CD4-positive, alpha-beta memory T cell (primary cell): ENCODE measurements around the gene OLFML2A. TPM values are rescaled to one million over a fixed set of nuclear protein-coding genes. Genes with fewer than 3 reads are reported as not detected.

ENCODE experiments used
- CTCF ChIA-PET: fragments of 350-600 bp; sonication (Branson Sonifier 250); formaldehyde crosslinking; loops from one replicate; lab custom pipeline; 2021; ENCODE audit warnings: inconsistent platforms; ENCODE audit not compliant: partially characterized antibody; lab: Charles Lee
- POLR2A ChIA-PET: fragments of 350-600 bp; sonication (Branson Sonifier 250); formaldehyde crosslinking; loops from one replicate; lab custom pipeline; 2021; ENCODE audit not compliant: partially characterized antibody; lab: Charles Lee
- DNase-seq, 5 donors: peaks; one replicate each; pipeline versions ENCODE4 v3.0.0 to v3.0.0-alpha.2; 2020 to 2022; ENCODE audit warnings: mixed read lengths in 1 of 5
- H3K27ac ChIP-seq: one replicate; pipeline ENCODE4 v1.7.0; 2013; ENCODE audit warnings: low read depth, low read length
- H3K27me3 ChIP-seq: 2 replicates; pipeline ENCODE4 v1.7.0; 2013; ENCODE audit warnings: mild to moderate bottlenecking, low read length, moderate library complexity; ENCODE audit not compliant: insufficient read depth
- H3K36me3 ChIP-seq: 2 replicates; pipeline ENCODE4 v1.7.0; 2013; ENCODE audit warnings: mild to moderate bottlenecking, low read length, moderate library complexity; ENCODE audit not compliant: insufficient read depth
- H3K4me1 ChIP-seq: 2 replicates; pipeline ENCODE4 v1.7.0; 2013; ENCODE audit warnings: mild to moderate bottlenecking, low read length, moderate library complexity; ENCODE audit not compliant: insufficient read depth
- H3K4me3 ChIP-seq, 2 donors: one replicate each; pipeline ENCODE4 v1.7.0; 2013; ENCODE audit warnings: low read length in 2 of 2, mild to moderate bottlenecking in 1 of 2
- H3K9me3 ChIP-seq, 2 donors: one replicate each; pipeline ENCODE4 v1.7.0; 2013; ENCODE audit warnings: low read length in 2 of 2, control low read depth in 1 of 2; ENCODE audit not compliant: control insufficient read depth in 1 of 2
- H3K27ac Mint-ChIP-seq, 7 donors: one replicate each; pipeline ENCODE4 v1.8.0; 2020 to 2021; ENCODE audit warnings: mixed read lengths in 7 of 7, mild to moderate bottlenecking in 6 of 7, inconsistent platforms in 3 of 7, moderate library complexity in 3 of 7
- H3K27me3 Mint-ChIP-seq, 2 donors: one replicate each; pipeline ENCODE4 v1.8.0; 2020 to 2021; ENCODE audit warnings: mixed read lengths in 2 of 2
- H3K36me3 Mint-ChIP-seq, 2 donors: one replicate each; pipeline ENCODE4 v1.8.0; 2020 to 2021; ENCODE audit warnings: mixed read lengths in 2 of 2, inconsistent platforms in 1 of 2, mild to moderate bottlenecking in 1 of 2
- H3K4me1 Mint-ChIP-seq, 4 donors: one replicate each; pipeline ENCODE4 v1.8.0; 2020 to 2021; ENCODE audit warnings: mixed read lengths in 4 of 4, mild to moderate bottlenecking in 1 of 4
- H3K4me3 Mint-ChIP-seq, 8 donors: one replicate each; pipeline ENCODE4 v1.8.0; 2020 to 2021; ENCODE audit warnings: mixed read lengths in 8 of 8, mild to moderate bottlenecking in 7 of 8, moderate library complexity in 6 of 8, inconsistent platforms in 3 of 8
- H3K9me3 Mint-ChIP-seq, 8 donors: one replicate each; pipeline ENCODE4 v1.8.0; 2020 to 2021; ENCODE audit warnings: mixed read lengths in 8 of 8, mild to moderate bottlenecking in 5 of 8, inconsistent platforms in 3 of 8, moderate library complexity in 1 of 8
- intact Hi-C: fragments of 100-400 bp; cut with micrococcal nuclease; formaldehyde crosslinking; loops from one replicate; pipeline ENCODE4 v1.15.1; 2023
- polyA plus RNA-seq, 2 donors: library from polyadenylated mRNA; unstranded; fragments of 300-500 nt; fragmentation: Illumina TruSeq; gene quantifications; one replicate each; pipeline ENCODE4 v1.2.3, GENCODE V29; 2021
- total RNA-seq, 2 experiments: library from RNA; stranded (reverse); gene quantifications; one replicate each; pipeline ENCODE4 v1.2.3, GENCODE V29; 2021

OLFML2A gene
- total and polyA plus RNA-seq, 4 experiments from 2014 or later = not detected

DNA sequence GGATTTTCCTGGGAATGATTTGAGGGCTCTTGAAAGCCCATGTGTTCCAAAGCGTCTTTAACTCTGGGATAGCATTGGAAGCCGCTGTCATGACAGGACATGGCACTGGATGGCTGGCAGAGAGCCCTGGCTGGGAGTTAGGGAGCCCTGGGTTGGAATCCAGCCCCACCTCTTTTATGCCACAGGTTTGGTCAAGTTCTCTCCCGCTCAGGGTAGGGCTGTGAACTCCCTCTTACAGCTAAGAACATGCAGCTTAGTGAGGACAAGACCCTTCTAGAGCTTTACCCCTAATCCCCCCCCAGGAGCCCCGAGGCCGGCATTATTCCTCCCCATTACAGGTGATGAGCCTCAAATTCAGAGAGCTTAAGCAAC is 37.2 kb downstream of the OLFML2A start:
- ChIA-PET POLR2A (no interaction called here), CTCF (interaction anchor here (0.9 kb wide), 1 partner anchor 40 kb away, joined by 3 read pairs; no protein-coding TSS in a partner anchor)
- Mint-ChIP-seq H3K9me3 (no peaks in the 10 kb centered on the region), H3K4me1 (peaks cover 0 to 1% (median 0%) of the 10 kb centered on the region in 4 donors), H3K27ac (no peak overlapping the region), H3K27me3 (peaks cover 3 to 11% of the 10 kb centered on the region in 2 donors), H3K4me3 (no peak overlapping the region), H3K36me3 (no peaks in the 10 kb centered on the region)
- DNase-seq = no peak
- intact Hi-C loops = no loop called here
- Histone ChIP-seq H3K9me3 (no peaks in the 10 kb centered on the region), H3K4me3 (no peak overlapping the region), H3K36me3 (no peaks in the 10 kb centered on the region), H3K27me3 (no peaks in the 10 kb centered on the region), H3K27ac (no peak overlapping the region), H3K4me1 (no peaks in the 10 kb centered on the region)

DNA sequence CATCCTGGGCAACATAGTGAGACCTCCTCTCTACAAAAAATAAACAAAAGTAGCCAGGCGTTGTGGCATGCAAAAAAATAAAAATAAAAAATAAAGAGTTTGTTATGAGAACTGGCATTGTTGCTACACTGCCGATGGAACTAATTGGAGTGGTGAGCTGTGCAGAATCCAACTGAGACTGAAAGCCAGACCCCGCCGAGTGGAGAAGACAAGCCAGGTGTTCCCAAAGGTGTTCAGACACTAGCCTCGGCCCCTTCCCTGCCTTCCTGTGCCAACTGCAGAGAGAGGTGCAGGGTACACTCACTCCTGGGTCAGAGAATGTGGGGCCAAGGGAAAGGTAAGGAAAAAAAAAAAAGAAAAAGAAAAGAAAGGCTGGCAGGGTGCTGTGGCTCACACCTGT is 38.7 kb downstream of the OLFML2A start:
- H3K36me3 Mint-ChIP-seq = no peaks in the 10 kb centered on the region
- no peaks in the 10 kb centered on the region for H3K36me3 ChIP-seq
- CTCF ChIA-PET = no interaction called here
- no peaks in the 10 kb centered on the region for H3K27me3 ChIP-seq
- POLR2A ChIA-PET = no interaction called here
- no peaks in the 10 kb centered on the region for H3K9me3 Mint-ChIP-seq
- intact Hi-C loops = no loop called here
- H3K4me1 Mint-ChIP-seq = peaks cover 0 to 1% (median 0%) of the 10 kb centered on the region in 4 donors
- no peaks in the 10 kb centered on the region for H3K9me3 ChIP-seq
- H3K4me3 ChIP-seq = no peak overlapping the region
- no peak overlapping the region for H3K27ac ChIP-seq
- peaks cover 3 to 11% of the 10 kb centered on the region in 2 donors for H3K27me3 Mint-ChIP-seq
- H3K27ac Mint-ChIP-seq = no peak overlapping the region
- H3K4me1 ChIP-seq = no peaks in the 10 kb centered on the region
- no peak overlapping the region for H3K4me3 Mint-ChIP-seq
- no peak for DNase-seq

DNA sequence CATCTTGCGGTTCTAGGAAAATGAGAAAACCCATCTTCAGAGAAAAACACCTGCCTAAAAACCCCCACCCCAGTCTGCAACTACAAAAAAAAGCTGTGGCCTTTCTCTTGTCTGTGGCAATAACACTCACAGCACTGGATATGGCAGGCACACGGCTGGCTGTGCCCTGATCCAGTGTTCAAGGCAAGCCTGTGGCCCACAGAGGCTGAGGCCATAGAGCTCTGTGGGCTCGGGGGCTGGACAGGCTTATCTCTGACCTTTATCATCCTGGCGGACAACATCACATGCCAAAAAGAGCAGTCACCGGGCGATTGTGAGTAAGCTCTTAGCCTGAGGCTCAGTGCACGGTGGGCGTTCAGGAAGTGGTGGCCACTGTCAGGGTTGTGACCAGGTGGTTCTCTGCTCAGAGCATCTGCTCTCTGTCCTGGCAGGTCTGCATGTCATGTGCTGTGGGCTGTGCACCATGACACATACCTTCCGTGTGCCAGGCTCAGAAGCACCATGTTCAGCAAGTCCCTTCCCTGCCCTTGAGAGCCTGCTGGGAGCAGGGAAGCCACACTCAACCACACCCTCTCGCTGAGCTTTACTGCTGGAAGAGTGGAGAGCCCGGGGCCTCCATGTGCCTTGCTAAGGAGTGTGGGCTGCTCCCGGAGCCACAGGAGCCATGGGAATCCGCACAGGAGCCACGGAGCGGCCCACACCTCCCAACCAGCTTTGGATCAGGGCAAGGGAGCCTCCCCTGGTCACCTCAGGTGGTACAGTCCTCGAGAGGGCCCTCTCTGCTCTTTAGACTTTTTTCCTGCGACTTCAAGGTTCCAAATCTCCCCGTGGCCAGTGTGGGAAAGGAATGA is 41.7 kb downstream of the OLFML2A start:
- Mint-ChIP-seq H3K36me3 (no peaks in the 10 kb centered on the region), H3K4me3 (no peak overlapping the region), H3K9me3 (no peaks in the 10 kb centered on the region), H3K27ac (no peak overlapping the region), H3K27me3 (peaks cover 3 to 14% of the 10 kb centered on the region in 2 donors), H3K4me1 (peaks cover 0 to 1% (median 0%) of the 10 kb centered on the region in 4 donors)
- CTCF ChIA-PET = interaction anchor here (0.6 kb wide), 1 partner anchor 35 kb away, joined by 3 read pairs; the partner anchor contains the start of gene WDR38
- Histone ChIP-seq H3K27ac (no peak overlapping the region), H3K4me3 (no peak overlapping the region), H3K27me3 (no peaks in the 10 kb centered on the region), H3K4me1 (no peaks in the 10 kb centered on the region), H3K36me3 (no peaks in the 10 kb centered on the region), H3K9me3 (no peaks in the 10 kb centered on the region)
- POLR2A ChIA-PET = no interaction called here
- intact Hi-C loops = no loop called here
- no peak for DNase-seq

GRCh38 chr9:124820698-124821623 is 44.0 kb downstream of the OLFML2A start:
- Histone ChIP-seq H3K4me1 (no peaks in the 10 kb centered on the region), H3K36me3 (no peaks in the 10 kb centered on the region), H3K9me3 (no peaks in the 10 kb centered on the region), H3K4me3 (no peak overlapping the region), H3K27ac (no peak overlapping the region), H3K27me3 (no peaks in the 10 kb centered on the region)
- Mint-ChIP-seq H3K4me1 (peaks cover 0 to 1% (median 0%) of the 10 kb centered on the region in 4 donors), H3K4me3 (no peak overlapping the region), H3K9me3 (no peaks in the 10 kb centered on the region), H3K27ac (peak overlapping the region in 1 of 7 donors; percentile 61), H3K36me3 (no peaks in the 10 kb centered on the region), H3K27me3 (peaks cover 3 to 13% of the 10 kb centered on the region in 2 donors)
- POLR2A ChIA-PET = no interaction called here
- DNase-seq = no peak
- intact Hi-C loops = no loop called here
- CTCF ChIA-PET = no interaction called here

DNA sequence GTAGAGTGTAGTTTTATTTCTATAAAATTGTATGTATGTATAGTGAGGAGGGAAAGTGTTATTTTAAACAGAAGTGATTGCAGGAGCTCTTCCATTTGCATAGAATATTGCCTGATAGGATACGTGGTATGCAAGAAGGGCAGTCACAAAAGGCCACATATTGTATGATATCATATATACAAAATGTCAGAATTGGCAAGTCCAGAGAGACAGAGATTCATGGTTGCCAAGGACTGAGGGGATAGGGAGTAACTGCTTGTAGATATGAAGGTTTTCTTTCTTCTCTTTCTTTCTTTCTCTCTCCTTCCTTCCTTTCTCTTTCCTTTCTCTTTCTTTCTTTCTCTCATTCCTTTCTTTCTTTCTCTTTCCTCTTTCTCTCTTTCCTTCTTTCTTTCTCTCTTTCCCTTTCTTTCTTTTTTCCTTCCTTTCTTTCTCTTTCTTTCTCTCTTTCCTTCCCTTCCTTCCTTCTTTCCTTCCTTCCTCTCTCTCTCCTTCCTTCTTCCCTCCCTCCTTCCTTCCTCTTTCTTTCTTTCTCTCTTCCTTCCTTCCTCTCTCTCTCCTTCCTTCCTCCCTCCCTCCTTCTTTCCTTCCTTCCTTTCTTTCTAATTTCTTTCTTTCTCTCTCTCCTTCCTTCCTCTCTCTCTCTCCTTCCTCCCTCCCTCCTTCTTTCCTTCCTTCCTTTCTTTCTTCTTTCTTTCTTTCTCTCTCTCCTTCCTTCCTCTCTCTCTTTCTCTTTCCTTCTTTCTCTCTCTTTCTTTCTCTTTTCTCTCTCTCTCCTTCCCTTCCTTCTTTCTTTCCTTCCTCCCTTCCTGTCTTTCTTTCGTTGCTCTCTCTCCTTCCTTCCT is 51.8 kb downstream of the OLFML2A start:
- Histone ChIP-seq H3K27ac (no peak overlapping the region), H3K9me3 (no peaks in the 10 kb centered on the region), H3K4me1 (no peaks in the 10 kb centered on the region), H3K27me3 (no peaks in the 10 kb centered on the region), H3K36me3 (no peaks in the 10 kb centered on the region), H3K4me3 (no peak overlapping the region)
- Mint-ChIP-seq H3K27ac (peak overlapping the region in 2 of 7 donors; percentile 57 to 72), H3K4me1 (no peaks in the 10 kb centered on the region), H3K27me3 (peaks cover 0 to 3% of the 10 kb centered on the region in 2 donors), H3K9me3 (no peaks in the 10 kb centered on the region), H3K4me3 (no peak overlapping the region), H3K36me3 (no peaks in the 10 kb centered on the region)
- ChIA-PET POLR2A (no interaction called here), CTCF (interaction anchor here (0.9 kb wide), 1 partner anchor 22 kb away, joined by 3 read pairs; no protein-coding TSS in a partner anchor)
- intact Hi-C loops = no loop called here
- no peak for DNase-seq

GRCh38 chr9:124829334-124829669 is 52.4 kb downstream of the OLFML2A start:
- H3K9me3 Mint-ChIP-seq = no peaks in the 10 kb centered on the region
- no peaks in the 10 kb centered on the region for H3K4me1 ChIP-seq
- H3K4me3 ChIP-seq = no peak overlapping the region
- intact Hi-C loops = no loop called here
- no peaks in the 10 kb centered on the region for H3K9me3 ChIP-seq
- H3K4me1 Mint-ChIP-seq = no peaks in the 10 kb centered on the region
- peaks cover 0 to 3% of the 10 kb centered on the region in 2 donors for H3K27me3 Mint-ChIP-seq
- H3K36me3 Mint-ChIP-seq = no peaks in the 10 kb centered on the region
- no peaks in the 10 kb centered on the region for H3K36me3 ChIP-seq
- no peak overlapping the region for H3K27ac ChIP-seq
- no peak overlapping the region for H3K4me3 Mint-ChIP-seq
- CTCF ChIA-PET = no interaction called here
- POLR2A ChIA-PET = no interaction called here
- DNase-seq = no peak
- peak overlapping the region in 1 of 7 donors; percentile 57 for H3K27ac Mint-ChIP-seq
- no peaks in the 10 kb centered on the region for H3K27me3 ChIP-seq
